ENCODE data around the gene CAPNS1. TPM values are rescaled to one million over a fixed set of nuclear protein-coding genes. Genes with fewer than 3 reads are reported as not detected.

CAPNS1 gene
- total RNA-seq, 1 experiment from 2014 or later = 577 TPM

- Histone ChIP-seq H3K36me3 (ENCODE audit: insufficient read depth, low read length, poor library complexity, severe bottlenecking) (peaks cover 33% of the 10 kb centered on the region), H3K4me1 (ENCODE audit: insufficient read depth, low read length, poor library complexity, severe bottlenecking) (no peaks in the 10 kb centered on the region), H3K27me3 (replicated peaks; ENCODE audit: insufficient read depth, low read depth, low read length, poor library complexity) (no peaks in the 10 kb centered on the region), H3K4me3 (ENCODE audit: low read depth, low read length, poor library complexity, severe bottlenecking) (no peak overlapping the region), H3K9me3 (ENCODE audit: low read depth, low read length, poor library complexity, severe bottlenecking) (no peaks in the 10 kb centered on the region), H3K27ac (ENCODE audit: low read depth, low read length, poor library complexity, severe bottlenecking) (no peak overlapping the region)
- intact Hi-C loops (cut with micrococcal nuclease; ENCODE audit: unreplicated experiment) = no loop called here
- POLR2A ChIA-PET (ENCODE audit: low non-redundant PET) = no interaction called here
- TF ChIP-seq CTCF (conservative IDR thresholded peaks at IDR 0.05; ENCODE audit: low read depth, low read length) = no peak
- TF ChIP-seq EZH2 (IDR thresholded peaks at IDR 0.05; ENCODE audit: borderline replicate concordance, low read depth, low read length, poor library complexity, severe bottlenecking) = no peak
- CTCF ChIA-PET = no interaction called here
- no TSS peak for BruUV-seq (replicated peaks)
- DNase-seq (ENCODE audit: low spot score) = no peak
These were observed 32.9 kb upstream of the CAPNS1 start for GRCh38 chr19:36106991-36107390.

- no TSS peak for BruUV-seq (replicated peaks)
- Histone ChIP-seq H3K4me3 (ENCODE audit: low read depth, low read length, poor library complexity, severe bottlenecking) (no peak overlapping the region), H3K27me3 (replicated peaks; ENCODE audit: insufficient read depth, low read depth, low read length, poor library complexity) (no peaks in the 10 kb centered on the region), H3K9me3 (ENCODE audit: low read depth, low read length, poor library complexity, severe bottlenecking) (no peaks in the 10 kb centered on the region), H3K4me1 (ENCODE audit: insufficient read depth, low read length, poor library complexity, severe bottlenecking) (peaks cover 4% of the 10 kb centered on the region), H3K36me3 (ENCODE audit: insufficient read depth, low read length, poor library complexity, severe bottlenecking) (peaks cover 31% of the 10 kb centered on the region), H3K27ac (ENCODE audit: low read depth, low read length, poor library complexity, severe bottlenecking) (no peak overlapping the region)
- intact Hi-C loops (cut with micrococcal nuclease; ENCODE audit: unreplicated experiment) = no loop called here
- CTCF ChIA-PET = no interaction called here
- no peak for TF ChIP-seq CTCF (conservative IDR thresholded peaks at IDR 0.05; ENCODE audit: low read depth, low read length)
- TF ChIP-seq EZH2 (IDR thresholded peaks at IDR 0.05; ENCODE audit: borderline replicate concordance, low read depth, low read length, poor library complexity, severe bottlenecking) = no peak
- POLR2A ChIA-PET (ENCODE audit: low non-redundant PET) = interaction anchor here (0.7 kb wide), 1 partner anchor 117 kb away, joined by 19 read pairs; no protein-coding TSS in a partner anchor
- no peak for DNase-seq (ENCODE audit: low spot score)
These were observed 31.2 kb upstream of the CAPNS1 start for GRCh38 chr19:36108684-36109083.

GRCh38 chr19:36110487-36111199 is 29.2 kb upstream of the CAPNS1 start, which contains the start of gene OVOL3:
Gene OVOL3, plus strand, starts transcription at chr19:36111143. Its CDS starts 60 bp downstream, at chr19:36111203.
- no peak within 1 kb of the TSS for H3K27ac ChIP-seq (ENCODE audit: low read depth, low read length, poor library complexity, severe bottlenecking)
- ChIA-PET CTCF (interaction anchor here (0.5 kb wide), 1 partner anchor 290 kb away, joined by 3 read pairs; no protein-coding TSS in a partner anchor), POLR2A (ENCODE audit: low non-redundant PET) (no interaction called here)
- H3K4me3 ChIP-seq (ENCODE audit: low read depth, low read length, poor library complexity, severe bottlenecking) = no peak within 1 kb of the TSS
- H3K36me3 ChIP-seq (ENCODE audit: insufficient read depth, low read length, poor library complexity, severe bottlenecking) = peaks cover 14% of the 10 kb centered on the region
- no peak for DNase-seq (ENCODE audit: low spot score)
- intact Hi-C loops (cut with micrococcal nuclease; ENCODE audit: unreplicated experiment) = no loop called here
- no peaks in the 10 kb centered on the region for H3K9me3 ChIP-seq (ENCODE audit: low read depth, low read length, poor library complexity, severe bottlenecking)
- peaks cover 6% of the 10 kb centered on the region for H3K4me1 ChIP-seq (ENCODE audit: insufficient read depth, low read length, poor library complexity, severe bottlenecking)
- no peaks in the 10 kb centered on the region for H3K27me3 ChIP-seq (replicated peaks; ENCODE audit: insufficient read depth, low read depth, low read length, poor library complexity)
- BruUV-seq (replicated peaks) = no TSS peak
- TF ChIP-seq EZH2 (IDR thresholded peaks at IDR 0.05; ENCODE audit: borderline replicate concordance, low read depth, low read length, poor library complexity, severe bottlenecking) = no peak
- no peak for TF ChIP-seq CTCF (conservative IDR thresholded peaks at IDR 0.05; ENCODE audit: low read depth, low read length)
